GM18508 (cell line): Measurements from ENCODE around the gene TBL1XR1.

Experiments
- ATAC-seq: cut with Tn5 transposase; IDR thresholded peaks from one replicate; pipeline ENCODE4 v1.9.1; 2021; ENCODE audit warnings: moderate number of reproducible peaks; ENCODE audit not compliant: insufficient read depth, unreplicated experiment

Gene TBL1XR1

DNA sequence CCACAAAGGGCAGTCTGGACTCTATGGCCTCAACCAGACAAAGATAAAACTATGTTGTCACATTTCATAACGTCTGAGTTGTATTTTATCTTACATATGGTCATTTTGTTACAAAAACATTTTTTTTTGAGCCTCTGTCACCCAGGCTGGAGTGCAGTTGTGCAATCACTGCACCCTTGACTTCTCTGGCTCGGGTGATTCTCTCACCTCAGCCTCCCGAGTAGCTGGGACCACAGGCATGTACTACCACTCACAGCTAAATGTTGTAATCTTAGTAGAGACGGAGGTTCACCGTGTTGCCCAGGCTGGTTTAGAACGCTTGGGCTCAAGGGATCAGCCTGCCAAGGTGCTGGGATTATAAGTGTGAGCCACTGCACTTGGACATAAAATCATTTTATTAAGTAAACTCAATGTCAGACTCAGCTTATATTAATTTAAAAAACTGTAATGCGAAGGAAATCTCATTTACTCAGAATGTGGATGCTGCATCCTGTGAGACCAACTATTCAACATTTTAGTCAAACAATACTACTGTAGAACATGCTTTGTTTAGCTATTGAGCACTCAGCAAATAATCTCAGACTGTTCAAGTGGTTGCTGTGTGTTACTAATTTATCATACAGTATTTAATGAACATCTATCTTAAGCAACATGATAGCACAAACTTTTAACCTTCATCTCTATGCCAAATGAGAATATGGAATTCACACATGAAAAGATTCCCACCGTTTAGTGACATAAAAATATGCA is 209.2 kb downstream of the TBL1XR1 start:
- ATAC-seq = no peak

DNA sequence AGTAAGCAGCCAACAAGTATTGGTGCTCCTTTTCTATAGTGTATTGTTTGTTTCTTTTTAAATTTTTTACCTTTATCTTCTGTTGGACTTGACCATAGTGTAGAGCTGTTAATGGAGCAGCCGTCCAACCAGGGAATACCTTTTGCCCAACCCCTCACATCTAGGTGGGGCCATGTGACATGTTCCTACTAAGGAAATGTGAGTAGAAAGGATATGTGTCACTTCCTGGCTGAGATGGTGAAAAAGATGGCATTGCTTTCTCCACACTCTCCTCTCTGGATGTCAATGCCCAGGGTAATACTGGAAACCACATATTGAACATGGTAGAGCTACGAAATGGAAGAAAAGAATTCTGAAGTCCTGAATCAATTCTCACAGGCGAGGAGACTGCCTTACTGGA is 218.8 kb downstream of the TBL1XR1 start:
- ATAC-seq = no peak

- no peak for ATAC-seq
Measured at GRCh38 chr3:176977331-176977730, 220.0 kb downstream of the TBL1XR1 start.

DNA sequence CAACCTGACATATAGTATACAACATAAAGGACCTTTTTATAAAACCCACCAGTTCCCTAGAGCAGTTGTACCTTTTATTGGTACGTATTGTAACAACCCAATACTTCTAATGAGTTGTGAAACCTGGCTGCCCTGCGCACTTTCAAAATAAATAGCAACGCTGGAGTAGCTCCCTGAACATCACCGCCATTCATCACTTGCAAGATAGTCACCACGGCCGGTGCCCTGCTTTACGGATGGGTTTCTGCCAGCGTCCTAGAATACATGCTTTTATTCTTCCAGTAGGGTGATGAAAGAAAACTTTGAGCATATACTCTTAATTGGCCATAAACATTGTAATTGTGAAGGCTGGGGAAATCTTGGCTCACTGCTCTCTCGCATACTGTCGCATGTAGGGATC is 220.7 kb downstream of the TBL1XR1 start:
- no peak for ATAC-seq

DNA sequence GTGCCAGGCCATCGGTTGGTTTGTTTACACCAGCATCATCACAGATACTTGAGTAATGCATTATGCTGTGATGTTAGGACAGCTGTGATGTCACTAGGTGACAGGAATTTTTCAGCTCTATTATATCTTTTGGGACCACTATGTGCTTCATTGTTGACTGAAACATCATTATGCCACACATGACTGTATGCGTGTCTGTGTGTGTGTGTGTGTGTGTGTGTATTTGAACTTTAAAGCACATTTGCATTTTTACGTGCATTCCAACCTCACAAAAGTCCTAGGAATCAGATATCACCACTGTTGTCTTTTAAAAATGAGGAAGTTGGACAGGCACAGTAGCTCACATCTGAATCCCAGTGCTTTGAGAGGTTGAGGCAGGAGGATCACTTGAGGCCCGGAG is 223.0 kb downstream of the TBL1XR1 start:
- no peak for ATAC-seq

DNA sequence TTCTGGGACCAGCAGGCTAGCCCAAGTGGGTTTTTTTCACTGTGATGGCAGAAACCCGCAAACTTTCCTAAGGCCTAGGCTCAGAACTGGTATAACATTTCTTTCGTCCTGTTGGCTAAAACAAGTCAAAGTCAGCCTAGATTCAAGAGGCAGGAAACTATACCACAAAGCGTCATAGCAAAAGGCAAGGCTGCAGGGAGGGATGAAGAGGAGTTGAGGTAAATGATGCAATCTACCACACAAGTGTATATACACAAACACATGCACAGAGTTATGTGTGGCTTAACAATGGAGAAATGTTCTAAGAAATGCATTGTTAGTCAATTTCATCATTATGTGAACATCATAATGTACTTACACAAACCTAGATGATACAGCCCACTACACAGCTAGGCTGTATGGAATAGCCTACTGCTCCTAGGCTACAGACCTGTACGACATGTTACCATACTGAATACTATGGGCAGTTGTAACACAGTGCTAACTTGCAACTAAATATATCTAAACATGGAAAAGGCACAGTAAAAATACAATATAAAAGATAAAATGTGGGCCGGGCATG is 225.6 kb downstream of the TBL1XR1 start:
- no peak for ATAC-seq

GRCh38 chr3:176970770-176971169 is 226.5 kb downstream of the TBL1XR1 start:
- no peak for ATAC-seq

DNA sequence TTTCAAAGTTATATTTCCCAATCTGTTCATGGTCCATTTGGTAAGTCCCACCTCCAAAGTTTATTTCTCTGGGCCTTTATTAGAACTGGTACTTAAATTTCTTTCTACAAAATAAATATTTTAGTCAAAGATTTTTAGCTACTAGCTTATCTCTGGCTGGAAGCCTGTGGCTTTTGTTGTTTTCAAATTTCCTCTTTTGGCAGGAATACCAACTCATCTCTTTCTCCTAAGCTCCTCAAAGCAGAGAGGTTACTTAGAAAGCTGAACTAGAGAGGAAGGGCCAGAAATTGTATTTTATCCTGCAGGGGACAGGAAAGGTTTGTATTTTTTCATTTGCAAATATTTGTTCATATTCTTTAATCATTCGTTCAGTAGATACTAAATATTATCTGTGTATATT is 227.8 kb downstream of the TBL1XR1 start:
- ATAC-seq = no peak
